Fibroblast of lung (primary cell): ENCODE data around the gene KIRREL3.

ENCODE experiments used
- CTCF ChIP-seq, 2 donors: IDR thresholded peaks in 1 of 2; conservative IDR thresholded peaks in 1 of 2; 1 replicate in 1 of 2; 2 replicates in 1 of 2; pipeline ENCODE4 v1.5.1; 2011 to 2012; ENCODE audit warnings: low read length in 2 of 2, control low read depth in 1 of 2, inconsistent platforms in 1 of 2, low read depth in 1 of 2, mild to moderate bottlenecking in 1 of 2
- EZH2 ChIP-seq: IDR thresholded peaks from 2 replicates; pipeline ENCODE4 v1.5.1; 2012; ENCODE audit warnings: low read length, control low read depth, mild to moderate bottlenecking; ENCODE audit errors: missing control alignments

GRCh38 chr11:126418887-126419286 is 581.7 kb downstream of the KIRREL3 start:
- TF ChIP-seq CTCF (conservative IDR thresholded peaks at IDR 0.05 in 1 of 2, IDR thresholded peaks at IDR 0.05 in 1 of 2; ENCODE audit: low read depth in 1 of 2, low read length in 2 of 2) (no peak), EZH2 (no peak)
